Colon (tissue), 2 donors: ENCODE results near the gene USH2A.
"Not testable (repeated sequence)": the region's sequence is repeated elsewhere in the genome, so short reads cannot be mapped to it uniquely, and the experiment has no call there.

Source experiments
- FAIRE-seq: peaks from 2 replicates; lab custom pipeline; 2012; peaks lifted over from hg19 to GRCh38; lab: Jason Lieb, UNC
- donor health status: control.
- donor health status: control.

USH2A gene

DNA sequence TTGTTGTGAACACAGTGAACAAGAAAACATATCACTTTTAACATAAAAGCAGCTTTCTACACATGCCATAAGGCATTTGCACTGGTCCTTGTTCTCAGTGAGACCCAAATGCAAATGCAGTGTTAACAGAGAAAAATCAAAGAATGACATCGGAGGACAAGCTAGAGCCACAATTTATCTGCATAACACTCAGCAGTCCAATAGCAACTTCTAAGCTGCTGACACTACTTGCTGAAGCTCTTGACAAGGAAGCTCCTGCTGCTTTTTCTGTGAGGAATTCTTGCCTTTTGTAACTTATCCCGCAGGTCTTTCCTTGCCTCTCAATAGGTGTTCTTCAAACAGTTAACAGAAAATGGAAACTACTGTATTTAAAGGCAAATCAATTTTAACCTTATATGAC, 34.7 kb downstream of the USH2A start:
- FAIRE-seq, result no peak

DNA sequence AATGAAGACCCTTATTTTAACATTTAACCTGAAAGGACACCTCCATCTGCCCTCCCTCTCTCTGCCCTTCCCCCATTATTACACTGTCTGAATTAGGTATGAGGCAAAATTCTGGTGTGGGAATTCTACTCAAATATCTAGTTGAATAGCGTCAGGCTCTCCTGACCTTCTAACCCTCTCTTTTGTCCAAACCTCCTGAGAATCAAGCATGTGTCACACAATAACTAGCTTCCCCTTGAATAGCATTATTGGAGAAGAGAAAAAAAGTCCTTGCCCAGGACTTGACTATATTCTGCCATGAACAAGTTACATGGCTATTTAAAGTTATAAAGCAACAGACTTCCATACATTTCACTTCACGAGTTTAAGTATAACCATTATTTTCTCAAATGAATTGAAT, 35.5 kb downstream of the USH2A start:
- no peak for FAIRE-seq

DNA sequence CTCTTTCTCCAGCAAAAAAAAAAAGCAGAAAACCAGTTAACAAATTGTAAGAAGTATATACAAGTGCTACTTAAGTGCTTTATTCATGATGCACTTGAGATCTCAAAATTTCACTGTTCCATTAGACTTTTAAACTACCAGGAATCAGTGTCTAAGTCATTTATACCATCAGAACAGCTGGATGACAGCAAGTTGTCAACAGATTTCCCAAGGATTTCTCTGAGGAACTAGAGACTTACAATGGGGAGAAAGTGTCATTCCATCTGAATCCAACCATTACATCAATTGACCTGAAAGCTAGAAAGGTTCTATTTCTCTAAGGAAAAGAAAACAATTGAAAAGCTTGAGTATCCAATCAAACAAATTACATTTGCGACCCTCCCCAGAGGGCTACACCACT, 43.8 kb downstream of the USH2A start:
- no peak for FAIRE-seq

DNA sequence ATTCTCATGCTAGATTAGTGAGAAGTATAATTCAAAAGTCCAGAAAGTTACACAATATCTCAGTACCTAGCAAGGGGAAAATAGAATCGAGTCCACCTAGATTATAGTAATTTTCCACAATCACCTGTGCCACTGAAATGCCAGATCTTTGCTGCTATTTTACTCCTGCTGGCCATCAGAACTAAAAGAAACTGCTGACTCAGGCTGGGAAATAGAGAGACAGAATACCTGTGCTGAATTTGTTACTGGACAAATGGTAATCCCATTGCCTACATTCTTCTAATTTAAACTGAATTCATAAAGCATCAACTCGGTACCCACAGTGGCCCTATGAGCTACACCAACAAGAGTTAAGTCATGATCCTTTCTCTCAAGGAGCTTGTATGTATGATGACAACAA, 55.0 kb downstream of the USH2A start:
- FAIRE-seq, result no peak

DNA sequence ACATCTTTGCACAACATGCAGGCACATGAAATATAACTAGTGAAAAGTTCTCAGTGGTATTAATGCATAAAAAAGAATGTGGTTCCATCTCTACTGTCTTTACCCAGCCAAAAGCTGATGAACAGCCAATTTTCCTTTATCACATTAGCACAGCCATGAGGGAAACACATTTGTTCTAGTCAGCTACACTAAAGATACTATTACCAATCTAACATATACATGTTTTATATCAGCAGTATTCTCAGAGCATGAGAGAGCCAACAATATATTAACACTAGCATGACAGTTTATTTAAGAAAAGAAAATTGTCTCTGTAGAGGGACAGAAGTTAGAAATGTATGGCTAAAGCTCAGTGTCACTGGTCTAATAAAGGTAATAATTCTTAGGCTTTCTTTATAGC, 56.3 kb downstream of the USH2A start:
- FAIRE-seq, result no peak

DNA sequence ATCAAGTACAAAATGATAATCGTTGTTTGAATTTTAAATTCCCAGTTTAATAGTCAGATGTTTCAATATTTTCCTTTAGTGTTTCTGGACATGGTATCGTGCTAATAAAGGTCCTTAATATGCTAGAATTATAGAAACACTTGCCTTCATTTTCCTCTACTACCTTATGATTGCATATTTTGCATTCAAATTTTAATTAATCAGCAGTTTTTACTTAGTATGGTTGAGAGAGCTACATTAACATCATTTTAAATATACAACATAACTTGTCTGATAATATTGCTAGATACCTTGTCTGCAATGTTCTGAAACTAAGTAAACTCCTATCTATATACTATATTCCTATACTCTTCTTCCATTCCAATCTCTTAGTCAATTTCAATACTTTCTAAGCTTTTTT, 66.3 kb downstream of the USH2A start:
- no peak for FAIRE-seq

DNA sequence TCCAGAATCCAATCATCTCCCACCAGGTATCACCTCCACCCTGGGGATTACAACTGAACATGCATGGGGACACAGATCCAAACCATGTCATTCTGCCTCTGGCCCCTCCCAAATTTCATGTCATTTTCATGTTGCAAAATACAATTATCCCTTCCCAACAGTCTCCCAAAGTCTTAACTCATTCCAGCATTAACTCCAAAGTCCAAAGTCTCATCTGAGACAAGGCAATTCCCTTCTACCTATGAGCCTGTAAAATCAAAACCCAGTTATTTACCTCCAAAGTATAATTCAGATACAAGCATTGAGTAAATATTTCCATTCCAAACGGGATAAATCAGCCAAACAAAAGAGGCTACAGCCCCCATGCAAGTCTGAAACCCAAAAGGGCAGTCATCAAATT, 73.1 kb downstream of the USH2A start:
- FAIRE-seq, result no peak

DNA sequence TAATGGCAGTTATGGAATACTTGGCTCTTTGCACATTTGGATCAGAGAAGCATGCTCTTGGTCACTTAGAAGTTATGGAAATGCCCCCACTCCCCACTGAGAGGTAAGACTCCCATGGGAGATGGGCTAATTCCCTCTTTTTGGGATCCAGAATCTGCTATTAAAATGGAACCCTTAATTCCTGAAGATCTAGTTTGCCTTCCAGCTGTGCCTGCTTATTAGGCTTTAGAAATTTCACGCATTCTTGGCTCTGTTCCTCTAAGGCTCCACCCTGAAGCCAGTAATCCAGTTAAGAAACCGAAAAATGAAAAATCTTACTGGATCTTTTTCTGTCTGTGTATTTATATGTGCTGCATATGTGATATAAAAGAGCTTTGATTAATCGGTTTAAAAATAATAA, 76.7 kb downstream of the USH2A start:
- no peak for FAIRE-seq

DNA sequence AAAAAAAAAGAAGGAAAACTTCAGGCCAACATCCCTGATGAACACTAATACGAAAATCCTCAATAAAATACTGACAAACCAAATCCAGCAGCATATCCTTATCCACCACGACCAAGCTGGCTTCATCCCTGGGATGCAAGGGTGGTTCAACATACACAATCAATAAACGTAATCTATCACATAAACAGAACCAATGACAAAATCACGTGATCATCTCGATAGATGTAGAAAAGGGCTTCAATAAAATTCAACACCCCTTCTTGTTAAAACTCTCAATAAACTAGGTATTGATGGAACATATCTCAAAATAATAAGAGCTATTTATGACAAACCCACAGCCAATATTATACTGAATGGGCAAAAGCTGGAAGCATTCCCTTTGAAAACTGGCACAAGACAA, 82.7 kb downstream of the USH2A start:
- FAIRE-seq, result not testable (repeated sequence)

DNA sequence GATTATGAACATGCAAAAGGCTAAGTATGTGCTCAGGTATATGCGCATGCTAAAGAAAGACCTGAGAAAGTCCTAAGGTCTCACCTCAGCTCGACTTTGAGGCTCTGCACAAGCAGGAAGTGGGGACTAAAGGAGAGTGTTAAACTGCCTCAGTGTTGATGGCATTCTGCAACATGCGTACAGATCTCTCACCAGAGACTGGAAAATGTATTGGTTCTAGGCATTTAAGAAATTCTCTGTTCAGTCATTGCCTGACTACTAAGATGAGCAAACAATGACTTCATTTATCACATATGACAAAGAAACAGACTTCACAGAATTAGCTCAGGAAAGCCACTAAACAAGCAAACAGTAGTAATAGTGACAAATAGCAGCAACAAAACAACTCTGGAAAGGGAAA, 90.8 kb downstream of the USH2A start:
- FAIRE-seq, result no peak

DNA sequence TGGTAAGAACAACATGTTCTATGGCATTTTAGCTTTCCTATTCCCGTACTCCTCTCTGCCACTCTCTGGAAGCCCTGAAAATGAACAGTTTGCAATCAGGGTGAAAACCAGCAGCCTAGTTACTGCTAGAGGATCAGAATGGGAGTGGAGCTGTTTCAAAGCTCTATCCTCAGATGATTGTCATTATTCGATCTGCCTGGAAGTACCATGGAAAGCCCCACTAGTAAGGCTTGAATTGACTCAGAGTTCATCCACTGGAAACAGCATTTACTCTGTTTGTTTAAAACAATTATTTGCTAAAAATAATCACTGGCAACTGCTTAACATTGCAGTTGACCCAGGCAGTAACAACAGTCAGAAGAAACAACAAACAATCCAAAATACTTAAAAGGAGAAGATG, 91.2 kb downstream of the USH2A start:
- no peak for FAIRE-seq

DNA sequence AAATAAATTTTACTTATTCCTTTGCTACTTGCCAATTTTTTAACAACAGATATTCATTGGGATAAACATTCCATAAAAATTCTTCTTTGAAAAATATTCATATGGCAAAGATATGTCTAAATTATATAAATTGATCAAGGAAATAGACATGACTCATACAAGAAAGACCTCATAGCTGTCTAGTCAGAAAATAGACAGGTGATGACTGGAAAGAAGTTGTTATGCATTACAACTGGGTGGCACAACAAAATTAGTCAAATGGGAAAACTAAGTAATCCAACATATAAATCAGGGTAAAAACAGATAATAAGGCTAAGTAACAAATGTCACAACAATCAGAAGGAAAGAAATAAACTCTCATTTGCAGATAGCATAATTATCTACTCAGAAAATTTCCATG, 92.0 kb downstream of the USH2A start:
- no peak for FAIRE-seq

DNA sequence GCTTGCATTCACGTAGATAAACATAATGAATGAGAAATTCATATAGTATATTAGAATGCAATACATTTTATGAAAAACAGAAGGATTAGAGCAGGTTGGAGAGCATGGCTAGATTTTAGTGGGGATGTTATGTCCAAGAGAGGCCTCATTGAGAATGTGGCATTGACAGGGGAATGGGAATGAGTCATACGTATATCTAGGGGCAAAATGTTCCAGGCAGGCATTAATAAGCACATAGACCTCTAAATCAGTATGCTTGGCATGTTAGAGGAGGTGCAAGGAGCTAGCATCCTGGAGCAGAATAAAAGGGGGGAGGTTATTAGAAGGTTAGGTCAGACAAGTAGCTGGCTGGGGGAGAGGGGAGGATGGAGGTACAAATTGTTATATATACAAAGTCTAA, 93.0 kb downstream of the USH2A start:
- no peak for FAIRE-seq

DNA sequence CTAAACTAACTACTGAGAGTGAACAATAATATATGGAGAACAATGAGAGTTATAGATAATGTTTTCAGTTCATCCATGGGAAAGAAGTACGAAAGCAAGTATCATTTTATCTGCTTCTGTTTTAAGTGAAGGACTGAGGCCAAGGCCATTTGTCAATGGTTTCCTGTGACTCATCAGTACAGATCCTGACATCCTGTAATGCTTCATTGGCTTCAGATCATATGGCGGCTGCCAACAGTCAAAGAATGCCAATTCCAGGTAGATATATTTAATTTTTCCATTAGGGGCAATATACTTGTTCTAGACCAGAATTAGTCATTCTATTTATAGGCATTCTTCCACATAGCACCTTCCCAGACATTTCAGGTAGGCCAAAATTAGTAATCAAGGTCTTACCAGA, 97.3 kb downstream of the USH2A start:
- no peak for FAIRE-seq

DNA sequence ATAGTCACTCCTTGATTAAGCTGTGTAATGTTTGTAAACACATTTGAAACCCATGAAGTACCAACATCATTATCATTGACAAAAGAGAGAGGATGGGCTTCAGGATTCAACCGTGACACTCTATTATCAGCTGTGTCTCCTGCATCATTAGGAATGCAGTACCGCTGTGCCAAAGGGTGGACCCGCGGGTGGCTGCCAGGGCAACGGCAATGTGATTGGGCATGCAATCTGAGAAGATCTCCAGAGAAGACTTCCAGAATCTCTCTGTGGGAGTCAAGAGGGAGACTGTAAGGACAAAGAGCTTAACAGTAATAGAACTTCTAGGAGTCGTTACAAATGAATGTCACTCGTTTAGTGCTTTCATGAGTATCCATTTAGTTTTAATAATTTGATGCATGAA, 97.9 kb downstream of the USH2A start:
- no peak for FAIRE-seq

DNA sequence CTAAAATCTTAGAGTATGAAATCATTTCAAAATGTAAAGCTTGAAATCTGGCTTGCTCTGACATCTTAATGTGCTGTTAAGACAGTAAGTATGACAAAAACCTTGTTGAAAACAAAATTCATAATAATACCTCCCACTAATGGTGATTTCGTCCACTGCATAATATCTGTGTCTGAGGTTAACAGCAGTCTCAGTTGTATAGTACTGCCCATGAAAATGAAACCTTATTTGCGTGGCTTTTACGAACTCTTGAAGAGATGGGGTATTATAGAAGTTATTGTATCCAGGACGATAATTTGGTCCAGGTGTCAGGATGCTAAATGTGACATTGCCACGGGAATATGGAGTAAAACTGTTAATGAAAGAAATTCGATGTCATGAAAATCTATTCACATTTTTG, 99.9 kb downstream of the USH2A start:
- FAIRE-seq, result no peak

DNA sequence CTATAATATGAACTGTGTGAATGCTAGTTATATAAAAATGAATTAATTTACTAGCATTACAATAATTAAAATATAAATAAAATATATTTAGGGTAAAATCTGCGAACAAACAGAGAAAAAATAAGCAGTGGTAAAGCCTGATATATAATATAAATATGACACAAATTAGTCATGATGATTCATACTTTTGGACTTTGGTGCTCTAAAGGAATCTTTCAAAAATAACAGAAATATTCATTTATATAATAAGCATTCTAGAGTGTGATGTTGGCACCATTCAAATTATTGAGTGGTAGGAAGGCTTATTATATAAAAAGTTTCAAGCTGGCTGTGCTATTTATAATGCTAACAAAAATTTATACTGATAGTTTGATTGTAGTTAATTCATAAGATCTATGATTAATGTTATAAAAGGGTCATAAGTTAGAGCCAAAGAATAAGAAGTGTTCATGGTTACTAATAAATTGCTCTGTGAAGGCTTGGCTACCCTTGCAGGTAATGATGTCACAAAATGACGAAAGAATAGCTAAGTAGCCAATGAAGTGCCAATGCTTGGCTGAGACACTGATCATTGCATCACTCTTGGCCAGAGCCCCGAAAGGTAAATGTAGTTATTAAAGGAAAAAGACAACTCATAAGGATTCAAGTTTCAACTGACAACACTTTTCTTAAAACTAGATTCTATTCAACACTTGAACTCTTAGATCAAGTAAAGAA, 108.7 kb downstream of the USH2A start:
- FAIRE-seq, result peak; percentile 24

DNA sequence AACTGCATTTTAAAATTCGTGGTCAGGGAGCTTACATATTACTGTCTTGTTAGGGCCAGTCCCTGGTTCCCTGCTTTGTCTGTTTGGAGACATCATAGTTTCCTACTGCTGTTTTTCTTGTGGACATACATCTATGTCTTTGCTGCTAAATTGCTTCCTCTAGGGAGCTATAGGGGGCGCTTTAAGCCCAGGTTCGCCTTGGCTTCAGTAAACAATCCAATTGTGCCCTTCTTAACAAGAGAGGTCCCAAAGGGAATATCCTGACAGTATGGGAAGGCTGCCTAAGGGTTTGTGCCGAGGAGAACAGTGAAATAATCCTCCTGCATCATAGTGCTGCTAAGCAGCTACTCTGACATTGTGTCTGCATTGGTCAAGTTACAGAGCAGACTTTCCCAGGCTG, 112.5 kb downstream of the USH2A start:
- no peak for FAIRE-seq

DNA sequence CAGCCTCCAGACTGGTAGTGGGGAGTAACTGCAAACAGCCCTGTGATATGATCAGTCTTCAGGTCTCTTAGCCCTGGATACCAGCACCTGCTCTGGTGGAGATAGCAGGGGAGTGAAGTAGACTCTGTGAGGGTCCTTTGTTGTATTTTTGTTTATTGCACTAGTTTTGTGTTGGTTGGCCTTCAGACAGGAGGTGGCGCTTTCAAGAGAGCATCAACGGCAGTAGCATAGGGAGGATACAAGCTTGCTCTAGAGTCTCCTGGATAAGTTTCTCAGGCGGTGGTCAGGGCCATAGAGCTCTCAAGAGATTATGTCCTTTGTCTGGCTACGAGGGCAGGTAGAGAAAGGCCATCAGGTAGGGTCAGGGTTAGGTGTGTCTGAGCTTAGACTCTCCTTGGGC, 116.4 kb downstream of the USH2A start:
- no peak for FAIRE-seq

DNA sequence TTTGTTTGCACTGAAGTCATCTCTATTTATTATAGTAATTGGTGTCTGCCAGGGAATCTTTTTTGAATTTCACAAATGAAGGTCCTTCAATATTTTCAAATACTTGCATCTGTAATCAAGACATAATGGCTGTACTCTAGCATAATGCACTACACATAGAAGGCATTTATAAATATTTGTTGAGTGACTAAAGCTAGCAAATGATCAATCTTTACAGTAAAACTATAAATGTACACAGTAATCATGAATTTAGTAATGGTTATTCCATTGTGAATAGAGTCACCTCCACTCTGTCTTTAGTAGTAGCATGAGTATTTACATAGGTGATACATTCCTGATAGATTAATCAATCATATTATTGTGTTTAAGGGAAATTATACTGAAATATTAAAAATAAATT, 119.6 kb downstream of the USH2A start:
- FAIRE-seq, result no peak

DNA sequence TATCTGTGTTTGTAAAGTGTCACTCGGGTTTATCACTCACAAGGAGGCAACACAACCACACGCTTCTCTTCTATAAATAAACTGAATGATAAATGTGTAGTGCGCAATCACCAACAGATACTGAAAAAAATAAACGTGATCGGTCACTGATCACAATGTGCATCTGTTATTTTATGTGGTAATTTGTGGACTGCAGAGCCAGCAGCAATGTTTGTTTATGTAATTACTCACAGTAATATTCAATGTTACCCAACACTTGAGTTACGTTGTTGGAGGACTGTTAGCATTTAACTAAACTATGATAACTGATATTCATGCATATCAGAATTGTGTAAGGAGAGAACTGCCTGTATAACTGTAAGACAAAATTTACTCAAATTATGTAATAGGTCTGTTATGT, 129.6 kb downstream of the USH2A start:
- FAIRE-seq, result no peak

DNA sequence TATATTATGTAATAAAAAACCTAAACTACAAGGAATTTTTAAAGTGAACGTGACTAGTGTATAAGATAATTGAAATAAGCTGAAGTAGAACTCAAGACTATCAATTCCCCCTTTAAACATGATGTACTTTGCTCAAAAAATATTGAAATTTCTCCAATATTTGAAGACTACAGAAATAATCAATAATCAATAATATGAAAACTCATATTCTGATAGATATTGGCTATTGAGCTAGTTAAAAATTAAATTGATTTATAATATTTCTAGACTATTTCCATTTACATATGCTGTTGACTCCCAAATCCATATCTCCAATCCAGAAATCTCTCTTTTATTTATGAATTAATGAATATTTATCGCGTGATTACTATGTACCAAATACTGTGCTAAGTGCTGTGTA, 133.2 kb downstream of the USH2A start:
- FAIRE-seq, result no peak

DNA sequence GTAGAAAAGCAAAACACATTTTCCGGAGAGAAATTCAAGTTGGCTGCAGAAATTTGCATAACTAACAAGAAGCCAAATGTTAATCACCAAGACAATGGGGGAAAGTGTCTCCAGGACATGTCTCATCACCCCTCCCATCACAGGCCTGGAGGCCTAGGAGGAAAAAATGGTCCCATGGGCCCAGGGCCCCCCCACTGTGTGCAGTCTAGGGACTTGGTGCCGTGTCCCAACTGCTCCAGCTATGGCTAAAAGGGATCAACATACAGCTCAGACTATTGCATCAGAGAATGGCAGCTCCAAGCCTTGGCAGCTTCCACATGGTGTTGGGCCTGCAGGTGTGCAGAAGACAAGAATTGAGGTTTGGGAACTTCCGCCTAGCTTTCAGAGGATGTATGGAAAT, 138.2 kb downstream of the USH2A start:
- FAIRE-seq, result no peak

DNA sequence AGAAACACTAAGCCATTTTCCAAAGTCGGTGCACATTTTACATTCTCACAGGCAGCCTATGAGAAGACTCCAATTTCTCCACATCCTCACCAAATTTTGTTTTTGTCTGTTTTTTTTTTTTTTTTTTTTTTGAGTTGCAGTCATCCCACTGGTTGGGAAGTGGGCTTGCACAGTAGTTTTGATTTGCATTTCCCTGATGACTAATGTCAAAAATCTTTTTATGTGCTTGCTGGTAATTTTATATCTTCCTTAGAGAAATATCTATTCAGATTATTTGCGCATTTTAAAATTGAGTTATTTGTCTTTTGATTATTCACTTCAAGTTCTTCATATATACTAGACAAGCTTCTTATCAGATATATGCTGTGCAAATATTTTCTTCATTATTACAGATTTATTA, 141.5 kb downstream of the USH2A start:
- no peak for FAIRE-seq
